GM18868 (cell line): Measurements from ENCODE around the gene ZFPM1.

Experiments
- ATAC-seq: cut with Tn5 transposase; IDR thresholded peaks from one replicate; pipeline ENCODE4 v1.9.1; 2021; ENCODE audit warnings: mild to moderate bottlenecking, moderate library complexity; ENCODE audit not compliant: unreplicated experiment

Gene ZFPM1

GRCh38 chr16:88585269-88585668 lies 132.2 kb downstream of the ZFPM1 start:
- no peak for ATAC-seq

- ATAC-seq, result no peak
Measured at GRCh38 chr16:88585927-88586581, 133.0 kb downstream of the ZFPM1 start.
